Transverse colon (tissue), 4 donors: Measurements from ENCODE around the gene AUH.

Experiments used
- CTCF ChIP-seq, 5 experiments: fragments of 200-600 bp in 3 of 5; fragments of 450-650 bp in 2 of 5; sonication (generic) in 3 of 5; IDR thresholded peaks; 1 replicate in 2 of 5; 2 replicates in 3 of 5; pipeline ENCODE4 v1.5.1; 2016 to 2017; ENCODE audit warnings: antibody characterized with exemption in 5 of 5, inconsistent platforms in 3 of 5, mild to moderate bottlenecking in 2 of 5, moderate library complexity in 1 of 5
- EP300 ChIP-seq: sonication (generic); formaldehyde crosslinking; IDR thresholded peaks from one replicate; pipeline ENCODE4 v1.6.1; 2017; ENCODE audit warnings: antibody characterized with exemption, low read depth
- POLR2A ChIP-seq: fragments of 450-650 bp; IDR thresholded peaks from one replicate; pipeline ENCODE4 v1.6.1; 2016; ENCODE audit warnings: antibody characterized with exemption, mild to moderate bottlenecking, moderate library complexity
- POLR2AphosphoS5 ChIP-seq, 3 donors: sonication (generic); formaldehyde crosslinking; IDR thresholded peaks; one replicate each; pipeline ENCODE4 v1.6.1; 2016; ENCODE audit warnings: antibody characterized with exemption in 3 of 3

- TF ChIP-seq CTCF (IDR thresholded peaks at IDR 0.05): no peak
- TF ChIP-seq POLR2A: no peak
- no peak for TF ChIP-seq EP300
- no peak for TF ChIP-seq POLR2AphosphoS5 (IDR thresholded peaks at IDR 0.05)
These were observed 25.0 kb upstream of the AUH start for GRCh38 chr9:91386765-91387164.
